Measurements from ENCODE around the gene FAAP100.

FAAP100 gene

GRCh38 chr17:81536299-81537290, 15.6 kb downstream of the FAAP100 start:
- no peak for DNase-seq (ENCODE audit: low read depth)
- no peak overlapping the region for H3K4me3 ChIP-seq (ENCODE audit: control insufficient read depth, low read depth, low read length)
- TF ChIP-seq CTCF (conservative IDR thresholded peaks at IDR 0.05; ENCODE audit: control insufficient read depth, insufficient read depth, low read depth, low read length): no peak

- DNase-seq (ENCODE audit: low read depth): no peak
- no peak overlapping the region for H3K4me3 ChIP-seq (ENCODE audit: control insufficient read depth, low read depth, low read length)
- no peak for TF ChIP-seq CTCF (conservative IDR thresholded peaks at IDR 0.05; ENCODE audit: control insufficient read depth, insufficient read depth, low read depth, low read length)
Observed at GRCh38 chr17:81535480-81536298, 16.5 kb downstream of the FAAP100 start.

GRCh38 chr17:81535007-81535328, 17.2 kb downstream of the FAAP100 start:
- H3K4me3 ChIP-seq (ENCODE audit: control insufficient read depth, low read depth, low read length): no peak overlapping the region
- no peak for DNase-seq (ENCODE audit: low read depth)
- no peak for TF ChIP-seq CTCF (conservative IDR thresholded peaks at IDR 0.05; ENCODE audit: control insufficient read depth, insufficient read depth, low read depth, low read length)

- no peak for DNase-seq (ENCODE audit: low read depth)
- H3K4me3 ChIP-seq (ENCODE audit: control insufficient read depth, low read depth, low read length): no peak overlapping the region
- no peak for TF ChIP-seq CTCF (conservative IDR thresholded peaks at IDR 0.05; ENCODE audit: control insufficient read depth, insufficient read depth, low read depth, low read length)
Observed at GRCh38 chr17:81534157-81535006, 17.8 kb downstream of the FAAP100 start.

GRCh38 chr17:81533339-81534141, 18.6 kb downstream of the FAAP100 start:
- no peak overlapping the region for H3K4me3 ChIP-seq (ENCODE audit: control insufficient read depth, low read depth, low read length)
- TF ChIP-seq CTCF (conservative IDR thresholded peaks at IDR 0.05; ENCODE audit: control insufficient read depth, insufficient read depth, low read depth, low read length): no peak
- DNase-seq (ENCODE audit: low read depth): no peak
